ENCODE data around the gene NUFIP1. TPM values are rescaled to one million over a fixed set of nuclear protein-coding genes. Genes with fewer than 3 reads are reported as not detected.
"Not testable (repeated sequence)": the region's sequence is repeated elsewhere in the genome, so short reads cannot be mapped to it uniquely, and the experiment has no call there.

Gene NUFIP1
- polyA plus RNA-seq (ENCODE audit: insufficient read length in 3 of 3): 10 to 100 TPM; 12.9 to 14.9 (median 13.0) TPM

- peak; percentile 86 to 92 (median 87) for DNase-seq (ENCODE audit: low read depth in 3 of 3, low spot score in 2 of 3)
Observed at GRCh38 chr13:44989071-44989889, at the start of gene NUFIP1, which contains the start of gene GPALPP1. Gene NUFIP1 (minus strand): TSS chr13:44989471. CDS start chr13:44989436, 35 bp downstream. Gene GPALPP1 (plus strand): TSS chr13:44989538. CDS start chr13:44989655, 117 bp downstream.

GRCh38 chr13:45036206-45036605 lies 46.9 kb upstream of the NUFIP1 start:
- no peak for DNase-seq (ENCODE audit: low read depth in 3 of 3, low spot score in 2 of 3)

- DNase-seq (ENCODE audit: low read depth in 3 of 3, low spot score in 2 of 3): no peak
Observed at GRCh38 chr13:45034342-45034741, 45.1 kb upstream of the NUFIP1 start.

- DNase-seq (ENCODE audit: low read depth in 3 of 3, low spot score in 2 of 3): no peak
Observed at GRCh38 chr13:45024847-45025246, 35.6 kb upstream of the NUFIP1 start.

DNA sequence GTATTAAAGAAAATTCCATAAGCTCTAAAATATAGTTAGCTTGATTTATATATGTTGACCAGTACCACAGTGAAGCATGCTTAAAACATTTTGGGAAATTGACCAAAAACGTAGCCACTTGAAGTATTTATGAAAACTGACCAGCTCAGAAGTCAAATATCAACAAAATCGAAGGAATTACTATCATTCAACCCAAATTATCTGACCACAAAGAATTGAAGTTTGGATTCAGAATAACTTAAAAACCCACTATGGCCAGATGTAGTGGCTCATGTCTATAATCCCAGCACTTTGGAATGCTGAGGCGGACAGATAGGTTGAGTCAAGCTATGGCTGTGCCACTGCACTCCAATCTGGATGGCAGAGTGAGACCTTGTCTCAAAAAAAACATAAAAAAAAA lies 32.0 kb upstream of the NUFIP1 start:
- DNase-seq (ENCODE audit: low read depth in 3 of 3, low spot score in 2 of 3): no peak

GRCh38 chr13:45019981-45020380 lies 30.7 kb upstream of the NUFIP1 start:
- not testable (repeated sequence) for DNase-seq (ENCODE audit: low read depth in 3 of 3, low spot score in 2 of 3)

- DNase-seq (ENCODE audit: low read depth in 3 of 3, low spot score in 2 of 3): no peak
Observed at GRCh38 chr13:45016792-45017425, 27.6 kb upstream of the NUFIP1 start.

DNA sequence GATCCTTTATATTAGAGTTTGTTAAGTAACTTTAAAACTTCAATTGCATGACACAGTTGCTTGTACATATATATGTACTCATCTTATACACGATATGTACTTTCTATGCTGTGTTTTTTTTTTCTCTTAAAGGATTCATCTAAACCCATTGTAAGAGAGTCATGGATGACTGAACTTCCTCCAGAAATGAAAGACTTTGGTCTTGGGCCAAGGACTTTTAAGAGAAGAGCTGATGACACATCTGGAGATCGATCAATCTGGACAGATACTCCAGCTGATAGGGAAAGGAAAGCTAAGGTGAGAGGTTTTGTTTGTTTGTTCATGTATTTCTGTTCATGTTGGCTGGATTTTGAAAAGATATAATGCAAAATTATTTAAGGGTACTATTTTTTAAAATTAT lies 26.0 kb upstream of the NUFIP1 start:
- DNase-seq (ENCODE audit: low read depth in 3 of 3, low spot score in 2 of 3): no peak

DNA sequence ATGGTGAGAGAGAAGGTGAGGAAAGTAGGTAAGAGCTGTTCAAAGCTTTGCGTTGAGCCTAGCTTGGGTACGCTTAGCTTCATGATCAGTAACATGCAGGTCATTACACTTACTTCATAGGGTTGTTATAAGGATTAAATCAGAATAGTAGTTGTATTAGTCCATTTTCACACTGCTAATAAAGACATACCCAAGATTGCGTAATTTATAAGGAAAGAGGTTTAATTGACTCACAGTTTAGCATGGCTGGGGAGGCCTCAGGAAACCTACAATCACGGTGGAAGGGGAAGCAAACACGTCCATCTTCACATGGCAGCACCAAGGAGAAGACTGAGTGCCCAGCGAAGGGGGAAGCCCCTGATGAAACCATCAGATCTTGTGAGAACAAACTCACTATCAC lies 21.9 kb upstream of the NUFIP1 start:
- DNase-seq (ENCODE audit: low read depth in 3 of 3, low spot score in 2 of 3): no peak

- DNase-seq (ENCODE audit: low read depth in 3 of 3, low spot score in 2 of 3): no peak
Observed at GRCh38 chr13:45007823-45008222, 18.6 kb upstream of the NUFIP1 start.

DNA sequence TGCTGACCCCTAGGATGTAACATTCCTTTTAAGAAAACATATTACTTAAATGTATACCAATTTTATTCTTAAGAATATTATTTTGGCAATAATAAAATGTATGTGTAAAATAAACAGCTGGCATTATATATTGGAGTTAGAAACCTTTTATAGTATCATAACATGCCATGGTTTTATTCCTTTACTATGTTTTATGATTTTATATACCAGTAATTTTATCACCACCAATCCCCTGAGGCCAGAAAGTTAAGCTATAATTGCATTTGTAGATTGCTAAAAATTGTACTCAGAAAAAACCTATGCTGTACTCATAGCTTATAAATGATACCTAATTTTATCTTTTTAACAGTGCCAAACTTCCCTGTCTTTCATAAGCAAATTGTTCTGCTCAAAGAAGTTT lies 18.0 kb upstream of the NUFIP1 start:
- no peak for DNase-seq (ENCODE audit: low read depth in 3 of 3, low spot score in 2 of 3)

DNA sequence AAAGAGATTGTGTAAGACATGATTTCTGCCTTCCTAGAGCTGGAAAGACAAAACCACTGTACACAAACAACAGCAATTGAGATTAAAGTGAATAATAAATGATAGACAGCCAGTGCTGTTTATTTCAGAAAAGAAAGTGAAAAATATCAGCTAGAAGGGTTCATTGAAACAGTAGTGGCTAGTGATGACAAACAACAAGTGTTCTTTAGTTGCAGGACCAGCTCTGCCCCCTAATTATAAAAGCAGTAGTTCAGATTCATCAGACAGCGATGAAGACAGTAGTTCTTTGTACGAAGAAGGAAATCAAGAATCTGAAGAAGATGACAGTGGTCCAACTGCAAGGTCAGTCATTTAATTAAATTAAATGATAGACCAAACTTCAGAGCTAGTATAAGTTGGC lies 14.8 kb upstream of the NUFIP1 start:
- DNase-seq (ENCODE audit: low read depth in 3 of 3, low spot score in 2 of 3): no peak

DNA sequence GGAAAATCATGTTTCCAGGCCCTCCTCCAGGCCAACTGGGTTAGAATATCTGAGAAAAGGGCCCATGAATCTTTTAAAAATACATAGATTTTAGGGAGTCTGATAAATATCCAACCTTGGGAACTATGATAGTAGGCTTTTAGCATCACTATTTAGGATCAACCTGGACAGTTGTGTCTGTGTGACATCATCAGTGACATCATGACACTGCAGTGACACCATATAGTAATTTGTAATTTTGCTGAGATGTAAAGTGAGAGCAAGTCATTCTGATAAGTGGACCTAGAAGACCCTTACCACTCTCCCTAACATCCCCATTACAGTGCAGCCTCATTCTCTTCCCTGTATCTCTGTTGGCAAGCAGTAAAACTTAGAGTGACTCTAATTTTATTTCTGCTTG lies 14.1 kb upstream of the NUFIP1 start:
- no peak for DNase-seq (ENCODE audit: low read depth in 3 of 3, low spot score in 2 of 3)

GRCh38 chr13:44989941-44990340 lies 670 bp upstream of the NUFIP1 start:
- DNase-seq (ENCODE audit: low read depth in 3 of 3, low spot score in 2 of 3): no peak

- no peak for DNase-seq (ENCODE audit: low read depth in 3 of 3, low spot score in 2 of 3)
Observed at GRCh38 chr13:44978328-44978727, 10.9 kb downstream of the NUFIP1 start.

DNA sequence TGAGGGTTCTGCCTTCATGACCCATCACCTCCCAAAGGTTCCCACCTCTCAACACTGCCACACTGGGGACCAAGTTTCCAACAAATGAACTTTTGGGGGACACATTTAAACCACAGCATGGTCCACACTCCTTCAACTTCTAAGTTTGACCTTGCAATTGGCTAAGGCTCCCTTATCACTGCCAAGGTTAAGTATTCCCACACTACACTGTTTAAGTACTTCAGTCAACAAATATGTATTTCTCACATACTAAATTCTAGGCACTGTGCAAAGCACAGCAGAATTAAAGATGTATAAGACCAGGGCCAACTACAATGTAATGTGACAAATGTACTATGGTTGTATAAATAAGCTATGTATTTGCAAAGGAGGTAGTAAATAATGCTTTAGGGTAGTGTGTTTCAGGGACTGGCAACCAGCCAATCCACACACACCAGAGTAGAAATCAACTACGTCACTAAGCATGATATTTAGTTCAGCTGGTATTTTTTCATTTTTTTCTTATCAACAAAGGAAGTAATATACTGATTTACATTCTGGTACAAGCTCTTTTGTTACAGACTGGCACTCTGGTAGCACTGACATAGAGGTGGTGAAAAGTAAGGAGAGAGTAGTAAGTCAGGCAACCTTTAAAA lies 12.2 kb downstream of the NUFIP1 start:
- no peak for DNase-seq (ENCODE audit: low read depth in 3 of 3, low spot score in 2 of 3)

DNA sequence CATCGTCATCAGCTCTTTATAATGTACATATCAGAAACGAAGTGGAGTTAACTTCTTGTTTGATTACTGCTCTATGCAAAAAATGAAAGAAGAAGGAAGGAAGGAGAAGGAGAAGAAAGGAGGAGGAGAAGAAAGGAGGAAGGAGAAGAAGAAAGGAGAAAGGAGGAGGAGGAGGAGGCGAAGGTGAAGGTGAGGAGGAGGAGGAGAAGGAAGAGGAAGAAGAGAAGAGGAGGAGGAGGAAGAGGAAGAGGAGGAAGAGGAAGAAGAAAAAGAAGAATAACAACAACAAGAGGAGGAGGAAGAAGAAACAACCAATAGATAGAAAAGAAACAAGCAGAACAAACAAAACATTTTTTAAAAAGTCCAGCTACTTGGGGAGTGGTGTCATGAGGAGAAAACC lies 13.1 kb downstream of the NUFIP1 start:
- DNase-seq (ENCODE audit: low read depth in 3 of 3, low spot score in 2 of 3): no peak

DNA sequence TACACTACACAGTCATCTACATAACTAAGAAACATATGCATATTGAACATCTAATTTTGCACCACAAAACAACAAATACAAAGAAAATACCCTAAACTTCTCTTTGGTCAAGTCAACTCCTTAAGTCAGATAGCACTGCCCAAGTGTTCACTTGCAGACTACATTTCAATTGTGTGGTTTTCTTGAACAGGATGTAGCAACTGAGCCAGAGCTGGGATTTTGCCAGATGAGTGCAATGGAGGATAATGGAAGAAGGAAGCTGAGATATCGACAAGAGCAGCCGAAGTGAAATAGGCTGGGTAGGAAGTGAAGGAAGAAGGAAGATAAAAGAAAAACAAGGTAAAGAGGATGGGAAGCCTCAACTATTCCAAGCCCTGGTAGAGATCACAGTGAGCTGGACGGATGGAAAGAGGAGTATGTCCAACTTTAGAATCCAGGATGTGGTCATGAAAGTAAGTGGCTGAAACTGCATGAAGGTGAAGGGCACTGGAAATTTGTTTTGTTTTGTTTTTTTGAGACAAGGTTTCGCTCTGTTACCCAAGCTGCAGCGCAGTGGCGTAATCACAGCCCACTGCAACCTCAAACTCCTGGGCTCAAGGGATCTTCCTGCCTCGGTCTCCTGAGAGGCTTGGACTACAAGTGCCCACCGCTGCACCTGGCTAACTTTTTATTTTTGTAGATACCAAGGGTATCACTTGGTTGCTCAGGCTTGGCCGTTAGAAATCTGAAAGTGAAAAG lies 15.0 kb downstream of the NUFIP1 start:
- no peak for DNase-seq (ENCODE audit: low read depth in 3 of 3, low spot score in 2 of 3)

DNA sequence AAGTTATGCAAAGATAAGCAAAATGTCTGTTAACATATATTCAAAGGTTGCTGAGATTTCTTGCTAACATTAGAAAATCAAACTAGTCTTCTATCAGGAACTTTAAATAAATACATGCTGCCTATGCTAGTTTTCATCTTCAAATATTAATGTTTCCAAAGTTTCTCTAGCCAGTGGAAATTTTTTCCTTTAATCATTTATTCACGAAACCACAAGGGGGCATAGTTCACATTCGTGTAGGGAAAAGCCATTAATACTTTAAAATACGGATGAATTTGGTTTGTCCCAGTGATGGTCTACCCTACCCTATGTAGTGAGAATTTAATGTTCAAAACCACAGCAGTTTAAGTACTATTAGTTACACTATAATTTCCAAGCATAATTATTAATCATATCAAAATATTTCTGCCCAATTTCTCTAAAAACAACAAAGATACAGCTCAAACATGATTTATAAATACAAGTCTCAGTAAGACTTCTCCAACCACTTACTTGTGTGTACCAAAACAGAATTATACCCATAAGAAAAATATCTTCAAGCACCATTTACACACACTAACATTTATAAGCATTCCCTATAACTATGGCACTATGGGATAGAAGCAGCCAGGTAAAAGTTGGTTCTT lies 16.2 kb downstream of the NUFIP1 start:
- no peak for DNase-seq (ENCODE audit: low read depth in 3 of 3, low spot score in 2 of 3)
